OCI-LY7 (cell line): Measurements from ENCODE around the gene LRP1B. TPM values are rescaled to one million over a fixed set of nuclear protein-coding genes. Genes with fewer than 3 reads are reported as not detected.

Experiments
- BruUV-seq: library from RNA; stranded (reverse); fragments of 400-500 nt; replicated peaks from 2 replicates; lab custom pipeline; 2021; lab: Mats Ljungman, UMichigan
- CTCF ChIA-PET: fragments of 300-600 bp; sonication (Branson Sonifier 250); formaldehyde crosslinking; loops from one replicate; lab custom pipeline; 2022; ENCODE audit warnings: antibody characterized with exemption; ENCODE audit not compliant: unreplicated experiment; lab: Charles Lee
- POLR2A ChIA-PET: fragments of 300-600 bp; sonication (Branson Sonifier 250); formaldehyde crosslinking; loops from one replicate; lab custom pipeline; 2022; ENCODE audit warnings: antibody characterized with exemption; lab: Charles Lee
- DNase-seq: peaks from one replicate; pipeline ENCODE4 v3.0.0-alpha.2; 2015; ENCODE audit warnings: low spot score
- H2AFZ ChIP-seq: fragments of 200-600 bp; sonication (generic), shearing (Covaris generic); 2 replicates; pipeline ENCODE4 v1.6.1; 2014; ENCODE audit warnings: mild to moderate bottlenecking, antibody characterized with exemption, low read length, moderate library complexity
- H3K27ac ChIP-seq: fragments of 200-600 bp; sonication (generic); 2 replicates; pipeline ENCODE4 v1.5.1; 2014; ENCODE audit warnings: mixed run types, low read depth, mild to moderate bottlenecking, moderate library complexity, low read length, inconsistent platforms; ENCODE audit not compliant: poor library complexity, severe bottlenecking
- H3K36me3 ChIP-seq: fragments of 200-600 bp; sonication (generic); 2 replicates; pipeline ENCODE4 v1.6.1; 2014; ENCODE audit warnings: mild to moderate bottlenecking, antibody characterized with exemption, low read length, moderate library complexity, mixed read lengths; ENCODE audit not compliant: insufficient read depth
- H3K4me1 ChIP-seq: fragments of 200-600 bp; sonication (generic); 2 replicates; pipeline ENCODE4 v1.5.1; 2014; ENCODE audit warnings: mild to moderate bottlenecking, low read length; ENCODE audit not compliant: insufficient read depth, poor library complexity, severe bottlenecking
- H3K4me2 ChIP-seq: fragments of 200-600 bp; sonication (generic); 2 replicates; pipeline ENCODE4 v1.6.1; 2014; ENCODE audit warnings: mild to moderate bottlenecking, low read length
- H3K4me3 ChIP-seq: fragments of 200-600 bp; sonication (generic); 2 replicates; pipeline ENCODE4 v1.5.1; 2014; ENCODE audit warnings: mild to moderate bottlenecking, low read depth, low read length; ENCODE audit not compliant: poor library complexity, severe bottlenecking
- H3K79me2 ChIP-seq: fragments of 200-600 bp; sonication (generic); 2 replicates; pipeline ENCODE4 v1.6.1; 2016; ENCODE audit warnings: low read depth, mild to moderate bottlenecking, low read length, moderate library complexity, mixed read lengths; ENCODE audit not compliant: insufficient read depth
- H3K9me2 ChIP-seq: fragments of 200-600 bp; sonication (generic); 2 replicates; pipeline ENCODE4 v1.6.1; 2016; ENCODE audit warnings: mild to moderate bottlenecking, low read length, mixed read lengths; ENCODE audit not compliant: insufficient read depth
- H3K9me3 ChIP-seq: fragments of 200-600 bp; sonication (generic); 2 replicates; pipeline ENCODE4 v1.6.1; 2014; ENCODE audit warnings: mild to moderate bottlenecking, mixed run types, low read length, mixed read lengths
- H4K20me1 ChIP-seq: fragments of 200-600 bp; sonication (generic); 2 replicates; pipeline ENCODE4 v1.6.1; 2014; ENCODE audit warnings: mild to moderate bottlenecking, antibody characterized with exemption, low read length, moderate library complexity, mixed read lengths; ENCODE audit not compliant: insufficient read depth
- EZH2phosphoT487 ChIP-seq: fragments of 200-600 bp; sonication (generic); IDR thresholded peaks from 2 replicates; pipeline ENCODE4 v1.6.1; 2018; ENCODE audit warnings: low read depth, borderline replicate concordance, mild to moderate bottlenecking, mixed run types, antibody characterized with exemption, low read length, moderate library complexity, mixed read lengths
- intact Hi-C: fragments of 100-400 bp; cut with micrococcal nuclease; formaldehyde crosslinking; loops from one replicate; pipeline ENCODE4 v1.10.0; 2022; ENCODE audit not compliant: unreplicated experiment
- total RNA-seq, 2 experiments: library from RNA; depleted of rRNA in 1 of 2; stranded (reverse); fragments of >200 nt in 1 of 2; shearing (Covaris generic) in 1 of 2; gene quantifications; 2 replicates each; pipeline ENCODE4 v1.2.3, GENCODE V29; 2014 to 2022
- TF ChIP-seq, protein P1 (sequence below): fragments of 200-600 bp; sonication (generic); conservative IDR thresholded peaks from 2 replicates; pipeline ENCODE4 v1.5.1; 2014; ENCODE audit warnings: mild to moderate bottlenecking, antibody characterized with exemption, low read length, moderate library complexity, mixed read lengths

The LRP1B gene
- total RNA-seq, 2 experiments from 2014 or later = not detected

DNA sequence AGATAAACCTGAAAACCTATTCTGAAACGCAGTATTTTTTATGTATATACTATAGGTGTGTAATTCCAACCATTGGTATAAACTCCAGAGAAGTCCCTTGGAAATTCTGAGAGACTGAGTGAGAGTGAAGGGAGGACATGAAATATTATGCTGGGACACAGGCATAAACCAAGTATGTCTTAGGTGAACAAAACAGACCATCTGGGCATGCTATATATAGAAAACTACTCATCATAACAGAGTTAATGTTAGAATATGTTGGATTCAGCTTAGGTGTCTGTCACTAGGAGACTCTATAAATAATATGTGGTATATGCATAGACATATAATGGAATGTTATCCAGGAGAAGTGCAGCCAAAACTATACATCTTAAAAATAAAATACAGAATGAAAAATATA is 282.6 kb downstream of the LRP1B start:
- Histone ChIP-seq H2AFZ (no peak overlapping the region), H3K27ac (no peak overlapping the region), H3K4me2 (no peak overlapping the region), H3K9me2 (no peaks in the 10 kb centered on the region), H3K9me3 (no peaks in the 10 kb centered on the region), H4K20me1 (no peaks in the 10 kb centered on the region), H3K4me3 (no peak overlapping the region), H3K36me3 (no peaks in the 10 kb centered on the region), H3K4me1 (no peaks in the 10 kb centered on the region), H3K79me2 (no peaks in the 10 kb centered on the region)
- ChIA-PET POLR2A (no interaction called here), CTCF (no interaction called here)
- intact Hi-C loops = no loop called here
- TF ChIP-seq EZH2phosphoT487 = no peak
- no peak for DNase-seq
- no TSS peak for BruUV-seq

DNA sequence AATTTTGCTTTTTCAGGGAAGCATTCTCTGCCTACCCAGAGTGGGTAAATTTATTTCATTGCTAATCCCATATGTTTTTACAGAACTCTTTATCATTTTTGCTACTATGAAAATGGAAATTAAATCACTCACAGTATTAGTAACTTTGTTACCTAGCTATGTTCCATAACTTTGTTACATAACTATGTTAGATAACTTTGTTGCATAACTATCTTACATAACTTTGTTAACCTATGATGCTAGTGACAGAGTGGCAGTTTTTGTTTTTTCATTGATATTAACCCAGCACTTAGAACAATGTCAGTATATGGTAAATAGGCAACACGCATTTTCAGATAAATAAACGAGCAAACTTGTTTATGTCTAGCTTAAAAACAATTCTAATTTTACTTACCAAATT is 286.6 kb downstream of the LRP1B start:
- Histone ChIP-seq H3K4me2 (no peak overlapping the region), H3K36me3 (no peaks in the 10 kb centered on the region), H3K79me2 (no peaks in the 10 kb centered on the region), H3K4me1 (no peaks in the 10 kb centered on the region), H2AFZ (no peak overlapping the region), H3K27ac (no peak overlapping the region), H3K9me2 (no peaks in the 10 kb centered on the region), H3K9me3 (no peaks in the 10 kb centered on the region), H4K20me1 (no peaks in the 10 kb centered on the region), H3K4me3 (no peak overlapping the region)
- no peak for TF ChIP-seq EZH2phosphoT487
- TF ChIP-seq, protein P1, sequence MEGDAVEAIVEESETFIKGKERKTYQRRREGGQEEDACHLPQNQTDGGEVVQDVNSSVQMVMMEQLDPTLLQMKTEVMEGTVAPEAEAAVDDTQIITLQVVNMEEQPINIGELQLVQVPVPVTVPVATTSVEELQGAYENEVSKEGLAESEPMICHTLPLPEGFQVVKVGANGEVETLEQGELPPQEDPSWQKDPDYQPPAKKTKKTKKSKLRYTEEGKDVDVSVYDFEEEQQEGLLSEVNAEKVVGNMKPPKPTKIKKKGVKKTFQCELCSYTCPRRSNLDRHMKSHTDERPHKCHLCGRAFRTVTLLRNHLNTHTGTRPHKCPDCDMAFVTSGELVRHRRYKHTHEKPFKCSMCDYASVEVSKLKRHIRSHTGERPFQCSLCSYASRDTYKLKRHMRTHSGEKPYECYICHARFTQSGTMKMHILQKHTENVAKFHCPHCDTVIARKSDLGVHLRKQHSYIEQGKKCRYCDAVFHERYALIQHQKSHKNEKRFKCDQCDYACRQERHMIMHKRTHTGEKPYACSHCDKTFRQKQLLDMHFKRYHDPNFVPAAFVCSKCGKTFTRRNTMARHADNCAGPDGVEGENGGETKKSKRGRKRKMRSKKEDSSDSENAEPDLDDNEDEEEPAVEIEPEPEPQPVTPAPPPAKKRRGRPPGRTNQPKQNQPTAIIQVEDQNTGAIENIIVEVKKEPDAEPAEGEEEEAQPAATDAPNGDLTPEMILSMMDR = no peak
- no peak for DNase-seq
- intact Hi-C loops = no loop called here
- BruUV-seq = no TSS peak
- POLR2A ChIA-PET = interaction anchor here (1.9 kb wide), 1 partner anchor 9 kb away, joined by 4 read pairs; no protein-coding TSS in a partner anchor
- CTCF ChIA-PET = no interaction called here

DNA sequence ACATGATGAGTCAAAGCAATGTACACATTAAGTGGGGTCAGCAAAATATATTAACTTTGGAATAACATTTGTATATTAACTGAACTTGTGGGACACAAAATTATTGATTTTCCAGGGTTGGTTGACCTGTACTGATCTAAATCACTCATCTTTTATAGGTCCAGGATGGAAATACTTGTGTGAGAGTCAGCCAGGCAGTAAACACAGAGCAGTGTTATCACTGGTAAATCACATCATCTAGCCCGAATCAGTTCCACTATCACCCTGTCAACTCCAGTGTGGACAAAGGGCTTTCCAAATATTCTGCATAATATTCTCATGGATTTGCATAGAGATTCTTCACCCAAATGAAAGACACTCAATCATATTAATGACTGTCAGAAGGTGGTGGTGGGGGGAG is 295.7 kb downstream of the LRP1B start:
- CTCF ChIA-PET = no interaction called here

More for the DNA sequence above, 295.7 kb downstream of the LRP1B start:
- no peaks in the 10 kb centered on the region for H3K4me1 ChIP-seq
- intact Hi-C loops = no loop called here
- H3K4me3 ChIP-seq = no peak overlapping the region
- no peak overlapping the region for H3K27ac ChIP-seq
- H3K4me2 ChIP-seq = no peak overlapping the region
- H3K9me3 ChIP-seq = no peaks in the 10 kb centered on the region
- no peaks in the 10 kb centered on the region for H3K79me2 ChIP-seq
- H4K20me1 ChIP-seq = no peaks in the 10 kb centered on the region
- POLR2A ChIA-PET = no interaction called here
- no peak for DNase-seq
- H3K36me3 ChIP-seq = no peaks in the 10 kb centered on the region
- TF ChIP-seq, protein P1 = no peak
- TF ChIP-seq EZH2phosphoT487 = no peak
- no TSS peak for BruUV-seq
- no peak overlapping the region for H2AFZ ChIP-seq
- no peaks in the 10 kb centered on the region for H3K9me2 ChIP-seq
